CD14-positive monocyte (primary cell): ENCODE results near the gene CD34. TPM values are rescaled to one million over a fixed set of nuclear protein-coding genes. Genes with fewer than 3 reads are reported as not detected.
A peak's percentile ranks its signal among the peaks of the same experiment; 100 is the strongest.

ENCODE experiments used
- DNase-seq, 3 donors: peaks; one replicate each; pipeline ENCODE4 v3.0.0-alpha.2; 2011 to 2022
- H2AFZ ChIP-seq: 2 replicates; pipeline ENCODE4 v1.6.0; 2012; ENCODE audit warnings: mild to moderate bottlenecking, low read depth, low read length, inconsistent platforms; ENCODE audit not compliant: insufficient read depth, poor library complexity, severe bottlenecking
- H3K27ac ChIP-seq, 2 donors: 1 replicate in 1 of 2; 2 replicates in 1 of 2; pipeline ENCODE4 v1.5.1; 2012 to 2013; ENCODE audit warnings: low read length in 2 of 2, control low read depth in 1 of 2, inconsistent platforms in 1 of 2, low read depth in 1 of 2, mild to moderate bottlenecking in 1 of 2
- H3K27me3 ChIP-seq, 2 donors: one replicate each; pipeline versions ENCODE4 v1.6.0 to v1.6.1; 2011 to 2013; ENCODE audit warnings: low read length in 2 of 2; ENCODE audit not compliant: control insufficient read depth in 2 of 2, insufficient read depth in 2 of 2
- H3K36me3 ChIP-seq, 2 donors: replicated peaks in 1 of 2; 1 replicate in 1 of 2; 2 replicates in 1 of 2; pipeline versions ENCODE4 v1.5.1 to v1.6.1; 2012 to 2013; ENCODE audit warnings: low read length in 2 of 2, control low read depth in 1 of 2, inconsistent platforms in 1 of 2, mild to moderate bottlenecking in 1 of 2; ENCODE audit not compliant: insufficient read depth in 2 of 2, control insufficient read depth in 1 of 2
- H3K4me1 ChIP-seq, 2 donors: 1 replicate in 1 of 2; 2 replicates in 1 of 2; pipeline versions ENCODE4 v1.5.1 to v1.6.1; 2012 to 2013; ENCODE audit warnings: low read length in 2 of 2, control low read depth in 1 of 2, inconsistent platforms in 1 of 2, mild to moderate bottlenecking in 1 of 2, moderate library complexity in 1 of 2; ENCODE audit not compliant: insufficient read depth in 2 of 2, control insufficient read depth in 1 of 2
- H3K4me2 ChIP-seq: replicated peaks from 2 replicates; pipeline ENCODE3; 2012; ENCODE audit warnings: low read length, moderate library complexity, mild to moderate bottlenecking; ENCODE audit not compliant: poor library complexity, severe bottlenecking; ENCODE audit errors: extremely low read depth
- H3K4me3 ChIP-seq, 3 experiments: fragments of 200-600 bp in 1 of 3; sonication (generic) in 1 of 3; replicated peaks in 1 of 3; 1 replicate in 2 of 3; 2 replicates in 1 of 3; pipeline ENCODE4 v1.5.1; 2011 to 2013; ENCODE audit warnings: low read length in 3 of 3, mild to moderate bottlenecking in 3 of 3, control low read depth in 2 of 3, low read depth in 2 of 3, inconsistent platforms in 1 of 3, moderate library complexity in 1 of 3
- H3K79me2 ChIP-seq: 2 replicates; pipeline ENCODE4 v1.6.0; 2012; ENCODE audit warnings: mild to moderate bottlenecking, control low read depth, inconsistent platforms, low read length, moderate library complexity; ENCODE audit not compliant: insufficient read depth
- H3K9ac ChIP-seq: 2 replicates; pipeline ENCODE4 v1.6.0; 2017; ENCODE audit warnings: low read length, mild to moderate bottlenecking; ENCODE audit not compliant: insufficient read depth, poor library complexity, severe bottlenecking
- H3K9me3 ChIP-seq, 2 donors: replicated peaks in 1 of 2; 1 replicate in 1 of 2; 2 replicates in 1 of 2; pipeline versions ENCODE4 v1.5.1 to v1.6.1; 2012 to 2013; ENCODE audit warnings: low read length in 2 of 2, control low read depth in 1 of 2; ENCODE audit not compliant: control insufficient read depth in 1 of 2, insufficient read depth in 1 of 2
- H4K20me1 ChIP-seq: 2 replicates; pipeline ENCODE4 v1.6.0; 2012; ENCODE audit warnings: mild to moderate bottlenecking, low read length, control low read depth, moderate library complexity; ENCODE audit not compliant: insufficient read depth
- H3K27ac Mint-ChIP-seq, 7 donors: one replicate each; pipeline ENCODE4 v1.8.0; 2020; ENCODE audit warnings: mild to moderate bottlenecking in 7 of 7, mixed read lengths in 7 of 7, moderate library complexity in 6 of 7, inconsistent platforms in 2 of 7
- H3K27me3 Mint-ChIP-seq, 3 donors: one replicate each; pipeline ENCODE4 v1.8.0; 2021 to 2022; ENCODE audit warnings: low read depth in 3 of 3, mild to moderate bottlenecking in 3 of 3, mixed read lengths in 3 of 3, moderate library complexity in 3 of 3, inconsistent platforms in 1 of 3
- H3K36me3 Mint-ChIP-seq, 2 donors: one replicate each; pipeline ENCODE4 v1.8.0; 2020; ENCODE audit warnings: mixed read lengths in 2 of 2, inconsistent platforms in 1 of 2, mild to moderate bottlenecking in 1 of 2
- H3K4me1 Mint-ChIP-seq: one replicate; pipeline ENCODE4 v1.8.0; 2020; ENCODE audit warnings: mild to moderate bottlenecking, mixed read lengths
- H3K4me3 Mint-ChIP-seq, 2 donors: one replicate each; pipeline ENCODE4 v1.8.0; 2020; ENCODE audit warnings: mild to moderate bottlenecking in 2 of 2, mixed read lengths in 2 of 2, moderate library complexity in 1 of 2
- H3K9me3 Mint-ChIP-seq, 7 donors: one replicate each; pipeline ENCODE4 v1.8.0; 2020 to 2022; ENCODE audit warnings: mixed read lengths in 7 of 7, mild to moderate bottlenecking in 6 of 7, moderate library complexity in 6 of 7, inconsistent platforms in 2 of 7
- CTCF ChIP-seq: fragments of 200-600 bp; IDR thresholded peaks from one replicate; pipeline ENCODE4 v1.8.0; 2022; ENCODE audit warnings: antibody characterized with exemption, mild to moderate bottlenecking
- WGBS: methylation state at CpG from one replicate; pipeline ENCODE4 v1.1.5; 2013; ENCODE audit warnings: missing lambda C conversion rate; ENCODE audit not compliant: insufficient coverage; 5-methylcytosine and 5-hydroxymethylcytosine counted together
- intact Hi-C, 2 donors: fragments of 100-400 bp; cut with micrococcal nuclease; formaldehyde crosslinking; loops; one replicate each; pipeline versions ENCODE4 v1.15.0 to v1.15.1; 2023
- polyA minus RNA-seq: library from RNA; depleted of rRNA, polyadenylated mRNA; stranded (reverse); fragments of >200 nt; gene quantifications from 2 replicates; pipeline ENCODE4 v1.2.3, GENCODE V29; 2012
- polyA plus RNA-seq, 3 donors: library from polyadenylated mRNA; depleted of rRNA in 1 of 3; unstranded in 2 of 3; stranded (reverse) in 1 of 3; fragments of 300-500 nt in 2 of 3; fragments of >200 nt in 1 of 3; fragmentation: Illumina TruSeq in 2 of 3; gene quantifications; 1 replicate in 2 of 3; 2 replicates in 1 of 3; pipeline ENCODE4 v1.2.3, GENCODE V29; 2012 to 2021
- total RNA-seq, 12 experiments: library from RNA in 1 of 12; stranded (reverse) in 1 of 12; fragments of 120-200 nt in 1 of 12; gene quantifications; one replicate each; pipeline ENCODE4 v1.2.4 and lab custom pipeline; 2013 to 2026; ENCODE audit warnings: mixed read lengths in 6 of 12, inconsistent platforms in 1 of 12

CD34 gene
- 0.15 TPM for total RNA-seq (2013)
- polyA plus RNA-seq (under 1 TPM in 1 of 3 donors, not detected in 2; 0.03 TPM), polyA minus RNA-seq (under 0.01 TPM in 1 of 2 replicates, not detected in the other), total RNA-seq (lab: John Stamatoyannopoulos, UW) (0 to 3.9 (median 0.17) reads per million in 11 experiments)

- peaks cover 37 to 42% (median 42%) of the 10 kb centered on the region in 3 donors for H3K27me3 Mint-ChIP-seq
- H3K9me3 Mint-ChIP-seq, result peaks cover 0 to 10% (median 0%) of the 10 kb centered on the region in 7 donors
- no peak for TF ChIP-seq CTCF
- under 1% methylated on average over 31 of the region's 56 CpGs for WGBS
- Histone ChIP-seq H3K4me3 (peak within 1 kb of the TSS in 2 of 3 experiments; percentile 5 to 57), H3K27me3 (peaks cover 26 to 42% of the 10 kb centered on the region in 2 donors), H3K4me1 (peaks cover 14 to 18% of the 10 kb centered on the region in 2 donors), H4K20me1 (no peaks in the 10 kb centered on the region), H3K79me2 (no peaks in the 10 kb centered on the region), H3K9ac (peak within 1 kb of the TSS; percentile 40), H3K36me3 (no peaks in the 10 kb centered on the region), H3K27ac (no peak within 1 kb of the TSS), H2AFZ (peak within 1 kb of the TSS; percentile 36), H3K4me2 (peak within 1 kb of the TSS; percentile 67), H3K9me3 (peaks cover 0 to 13% of the 10 kb centered on the region in 2 donors)
- H3K4me1 Mint-ChIP-seq, result peaks cover 40% of the 10 kb centered on the region
- H3K4me3 Mint-ChIP-seq, result peak within 1 kb of the TSS; percentile 70 to 96
- H3K27ac Mint-ChIP-seq, result peak within 1 kb of the TSS in 2 of 7 donors; percentile 4 to 66
- peaks cover 0 to 2% of the 10 kb centered on the region in 2 donors for H3K36me3 Mint-ChIP-seq
- intact Hi-C loops, result no loop called here
- DNase-seq, result no peak
Measured at GRCh38 chr1:207910591-207911354, at the start of gene CD34. Gene CD34 (minus strand): TSS chr1:207911125. CDS start chr1:207911080, 45 bp downstream.

- no peaks in the 10 kb centered on the region for H3K9me3 ChIP-seq
- H3K36me3 Mint-ChIP-seq, result peaks cover 0 to 4% of the 10 kb centered on the region in 2 donors
- WGBS, result 50% methylated on average over 1 of the region's 4 CpGs
- peaks cover 26 to 30% of the 10 kb centered on the region in 2 donors for H3K27me3 ChIP-seq
- H2AFZ ChIP-seq, result no peak overlapping the region
- DNase-seq, result no peak
- H4K20me1 ChIP-seq, result no peaks in the 10 kb centered on the region
- H3K4me1 ChIP-seq, result peaks cover 23 to 30% of the 10 kb centered on the region in 2 donors
- TF ChIP-seq CTCF, result no peak
- intact Hi-C loops, result loop anchor here (5.0 to 10.0 kb wide), 4 partner anchors 73 to 166 kb away; no protein-coding TSS in a partner anchor
- no peaks in the 10 kb centered on the region for H3K36me3 ChIP-seq
- no peak overlapping the region for H3K27ac Mint-ChIP-seq
- H3K79me2 ChIP-seq, result no peaks in the 10 kb centered on the region
- H3K9ac ChIP-seq, result no peak overlapping the region
- no peak overlapping the region for H3K4me3 ChIP-seq
- H3K27me3 Mint-ChIP-seq, result peaks cover 29 to 39% (median 36%) of the 10 kb centered on the region in 3 donors
- H3K4me2 ChIP-seq, result no peak overlapping the region
- peaks cover 0 to 4% (median 0%) of the 10 kb centered on the region in 7 donors for H3K9me3 Mint-ChIP-seq
- H3K4me1 Mint-ChIP-seq, result peaks cover 25% of the 10 kb centered on the region
- peak overlapping the region in 1 of 2 donors; percentile 94 for H3K4me3 Mint-ChIP-seq
- no peak overlapping the region for H3K27ac ChIP-seq
Measured at GRCh38 chr1:207960346-207960745, 49.4 kb upstream of the CD34 start.
